ENCODE measurements around the gene COPB2.
"Not testable (repeated sequence)": the region's sequence is repeated elsewhere in the genome, so short reads cannot be mapped to it uniquely, and the experiment has no call there.

The COPB2 gene

GRCh38 chr3:139377378-139377777 lies 12.1 kb downstream of the COPB2 start:
- DNase-seq: no peak

GRCh38 chr3:139374099-139374498 lies 15.3 kb downstream of the COPB2 start:
- DNase-seq: no peak

- DNase-seq: no peak
Measured at GRCh38 chr3:139364549-139364948, 24.9 kb downstream of the COPB2 start.

- DNase-seq: no peak
Measured at GRCh38 chr3:139361276-139361675, 28.2 kb downstream of the COPB2 start.

GRCh38 chr3:139358841-139359562 lies 30.4 kb downstream of the COPB2 start:
- no peak for DNase-seq

GRCh38 chr3:139357899-139358298 lies 31.5 kb downstream of the COPB2 start:
- DNase-seq: no peak

GRCh38 chr3:139355891-139356290 lies 33.6 kb downstream of the COPB2 start:
- no peak for DNase-seq

GRCh38 chr3:139355476-139355875 lies 34.0 kb downstream of the COPB2 start:
- no peak for DNase-seq

- no peak for DNase-seq
Measured at GRCh38 chr3:139354661-139355060, 34.8 kb downstream of the COPB2 start.

- DNase-seq: no peak
Measured at GRCh38 chr3:139353920-139354556, 35.4 kb downstream of the COPB2 start.

- no peak for DNase-seq
Measured at GRCh38 chr3:139346771-139347170, 42.7 kb downstream of the COPB2 start.

- DNase-seq: peak; percentile 79
Measured at GRCh38 chr3:139343895-139344856, 45.3 kb downstream of the COPB2 start, which contains the start of gene MRPS22. MRPS22 (plus strand) TSS chr3:139344020; CDS start chr3:139344027, 7 bp downstream.

GRCh38 chr3:139342054-139342453 lies 47.4 kb downstream of the COPB2 start:
- DNase-seq: no peak

- no peak for DNase-seq
Measured at GRCh38 chr3:139340784-139341183, 48.7 kb downstream of the COPB2 start.

GRCh38 chr3:139339219-139339906 lies 50.1 kb downstream of the COPB2 start:
- no peak for DNase-seq

GRCh38 chr3:139338405-139338804 lies 51.0 kb downstream of the COPB2 start:
- DNase-seq: no peak

GRCh38 chr3:139334675-139335074 lies 54.8 kb downstream of the COPB2 start:
- DNase-seq: not testable (repeated sequence)

GRCh38 chr3:139332092-139332491 lies 57.4 kb downstream of the COPB2 start:
- no peak for DNase-seq

- DNase-seq: peak; percentile 88
Measured at GRCh38 chr3:139329364-139329850, 60.0 kb downstream of the COPB2 start.

GRCh38 chr3:139328356-139328755 lies 61.1 kb downstream of the COPB2 start:
- DNase-seq: no peak

GRCh38 chr3:139327861-139328260 lies 61.6 kb downstream of the COPB2 start:
- DNase-seq: no peak

- no peak for DNase-seq
Measured at GRCh38 chr3:139327231-139327630, 62.2 kb downstream of the COPB2 start.

GRCh38 chr3:139326707-139327106 lies 62.7 kb downstream of the COPB2 start:
- no peak for DNase-seq
